K562 (cell line): ENCODE data around the gene DCUN1D4.

Experiments
- BRF2 ChIP-seq: IDR thresholded peaks from 3 replicates; pipeline ENCODE4 v1.6.1; 2011; ENCODE audit warnings: borderline replicate concordance, mild to moderate bottlenecking; ENCODE audit not compliant: insufficient read length, insufficient read depth
- CBX1 ChIP-seq: sonication (generic); IDR thresholded peaks from 2 replicates; pipeline ENCODE4 v1.6.1; 2016; ENCODE audit warnings: antibody characterized with exemption, low read depth, mild to moderate bottlenecking
- CC2D1A ChIP-seq: fragments of 450-650 bp; IDR thresholded peaks from 2 replicates; pipeline ENCODE4 v1.6.1; 2017; ENCODE audit warnings: mild to moderate bottlenecking
- EZH2 ChIP-seq: IDR thresholded peaks from 2 replicates; pipeline ENCODE4 v1.6.1; 2012; ENCODE audit warnings: low read depth, mild to moderate bottlenecking, inconsistent platforms, low read length, borderline replicate concordance
- GATA2 ChIP-seq: sonication (generic); formaldehyde crosslinking; IDR thresholded peaks from 2 replicates; pipeline ENCODE4 v1.4.0; 2020; ENCODE audit warnings: mild to moderate bottlenecking, missing genetic modification reagents
- HNRNPUL1 ChIP-seq: fragments of 200-400 bp; formaldehyde crosslinking; IDR thresholded peaks from 2 replicates; pipeline ENCODE4 v1.6.1; 2017; ENCODE audit warnings: low read length
- SOX6 ChIP-seq: fragments of 450-650 bp; IDR thresholded peaks from 2 replicates; pipeline ENCODE4 v1.6.1; 2014; ENCODE audit warnings: mild to moderate bottlenecking
- TAF15 ChIP-seq: fragments of 200-400 bp; formaldehyde crosslinking; IDR thresholded peaks from 2 replicates; pipeline ENCODE4 v1.6.1; 2017; ENCODE audit warnings: mild to moderate bottlenecking, low read depth, low read length, moderate library complexity
- TEAD4 ChIP-seq, 2 experiments: sonication (generic) in 1 of 2; formaldehyde crosslinking in 1 of 2; IDR thresholded peaks; 2 replicates each; pipeline versions ENCODE4 v1.6.1 to v1.8.0; 2012 to 2022; ENCODE audit warnings: borderline replicate concordance in 1 of 2, inconsistent platforms in 1 of 2, low read length in 1 of 2, mild to moderate bottlenecking in 1 of 2, missing genetic modification reagents in 1 of 2
- USF2 ChIP-seq: sonication (generic); formaldehyde crosslinking; IDR thresholded peaks from 2 replicates; pipeline ENCODE4 v1.5.0; 2020; ENCODE audit warnings: missing genetic modification reagents
- ZSCAN32 ChIP-seq: fragments of 450-650 bp; formaldehyde crosslinking; IDR thresholded peaks from 2 replicates; pipeline ENCODE4 v1.4.0; 2020; ENCODE audit warnings: mild to moderate bottlenecking, moderate library complexity

- TF ChIP-seq BRF2 (no peak), GATA2 (CRISPR knock-in tag) (no peak), EZH2 (no peak), USF2 (CRISPR knock-in tag) (no peak), SOX6 (no peak), ZSCAN32 (no peak), HNRNPUL1 (no peak), TAF15 (no peak), CBX1 (no peak), TEAD4 (IDR thresholded peaks at IDR 0.05; ENCODE audit: low read length) (no peak), TEAD4 (CRISPR knock-in tag; IDR thresholded peaks at IDR 0.05; ENCODE audit: borderline replicate concordance) (no peak), CC2D1A (no peak)
These were observed 75.3 kb downstream of the DCUN1D4 start for GRCh38 chr4:51918251-51918650.
